GM21723 (cell line): ENCODE data around the gene SMCO2.
"Not testable (repeated sequence)": the region's sequence is repeated elsewhere in the genome, so short reads cannot be mapped to it uniquely, and the experiment has no call there.

Experiments used
- ATAC-seq: cut with Tn5 transposase; IDR thresholded peaks from one replicate; pipeline ENCODE4 v1.9.1; 2021; ENCODE audit warnings: mild to moderate bottlenecking, moderate library complexity; ENCODE audit not compliant: unreplicated experiment

Gene SMCO2

DNA sequence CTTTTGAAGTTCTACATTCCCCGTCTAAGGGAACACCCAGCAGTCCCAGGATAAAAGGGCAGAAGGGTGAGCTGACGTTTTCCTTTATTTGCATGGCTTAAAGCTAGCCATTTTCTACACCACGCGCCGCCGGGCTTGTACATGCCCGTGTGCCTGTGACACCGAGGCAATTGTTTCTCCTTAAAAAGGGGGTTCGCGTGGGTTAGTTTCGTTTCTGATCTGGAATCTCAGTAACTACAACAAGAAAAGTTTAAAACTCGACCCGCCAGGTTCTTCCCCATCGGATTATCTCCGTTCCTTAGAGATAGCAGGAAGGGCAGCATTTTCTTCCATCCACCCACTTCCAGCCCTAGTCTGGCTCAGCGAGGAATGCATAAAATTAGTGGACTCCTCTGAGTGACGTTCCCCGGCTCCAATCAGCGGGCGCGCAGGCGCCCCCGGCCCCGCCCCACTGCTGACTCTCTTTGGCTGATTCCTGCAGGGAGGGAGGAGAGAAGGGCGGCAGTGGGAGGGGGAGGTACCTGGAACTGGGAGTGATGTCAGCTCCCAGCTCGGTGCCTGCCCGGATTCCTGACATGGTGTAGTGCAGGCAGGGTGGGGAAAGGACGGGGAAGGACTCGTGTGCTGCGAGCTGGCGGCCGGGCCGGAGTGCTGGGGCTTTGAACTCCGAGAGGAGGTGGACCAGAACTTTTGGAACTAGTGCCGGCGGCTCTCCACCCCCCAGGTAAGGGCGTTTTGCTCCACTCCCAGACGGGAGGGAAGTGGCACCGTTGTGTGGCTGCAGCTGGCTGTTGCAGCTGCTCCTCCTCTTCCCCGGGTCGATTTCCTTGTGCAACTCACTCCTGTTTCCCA, 77.3 kb downstream of the SMCO2 start, which contains the start of gene PPFIBP1:
Gene PPFIBP1 (plus strand): TSS at position 565 of the 852 bp plus-strand sequence. CDS start 109,191 bp downstream, outside the sequence.
- ATAC-seq, result peak; percentile 94

GRCh38 chr12:27524494-27524835, 77.9 kb downstream of the SMCO2 start:
- ATAC-seq, result peak; percentile 3

DNA sequence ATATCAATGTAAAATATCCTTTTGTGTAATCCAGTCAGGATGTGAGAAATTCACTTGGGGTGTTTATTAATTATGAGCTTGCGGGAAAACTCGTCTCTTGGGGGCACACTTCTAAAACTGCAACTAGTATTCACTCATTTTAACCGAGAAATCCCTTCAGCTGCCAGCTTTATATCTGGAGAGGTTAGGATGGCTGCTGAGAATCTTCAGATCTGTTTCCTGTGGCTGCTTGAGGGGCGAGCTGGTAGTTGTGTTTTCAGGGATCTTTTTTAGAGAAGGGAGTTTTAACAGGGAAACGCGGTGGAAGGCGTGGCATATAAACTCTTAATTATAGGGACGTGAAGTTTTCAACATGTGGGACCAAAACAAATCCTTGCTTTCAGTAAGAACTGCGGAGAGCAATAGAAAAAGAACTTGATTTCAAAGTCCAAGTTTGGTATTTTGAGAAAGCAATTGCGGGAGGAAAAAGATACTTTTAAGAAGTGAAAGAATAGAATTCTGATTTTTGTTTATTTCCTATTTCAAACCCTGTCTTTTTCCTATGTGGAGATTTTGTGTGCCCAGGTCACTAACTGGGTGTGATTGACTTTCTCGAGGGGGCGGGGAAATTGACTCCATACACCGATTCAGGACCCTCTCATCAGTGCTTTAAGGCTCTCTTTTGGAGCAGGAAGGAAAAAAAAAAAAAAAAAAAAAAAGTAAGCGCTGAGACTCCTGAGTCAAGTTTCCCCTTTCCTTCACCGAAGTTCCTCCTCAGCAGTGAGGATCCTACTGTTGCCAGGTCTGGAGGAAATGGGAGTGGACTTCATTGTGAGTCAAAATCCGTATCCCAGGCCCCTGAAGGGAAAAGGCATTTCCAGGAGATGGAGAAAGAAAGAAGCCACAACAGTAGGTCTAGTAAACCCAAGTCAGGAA, 78.6 kb downstream of the SMCO2 start:
- no peak for ATAC-seq

- ATAC-seq, result no peak
Measured at GRCh38 chr12:27527512-27527911, 81.0 kb downstream of the SMCO2 start.

- no peak for ATAC-seq
Measured at GRCh38 chr12:27528788-27529187, 82.3 kb downstream of the SMCO2 start.

GRCh38 chr12:27530157-27530922, 83.8 kb downstream of the SMCO2 start:
- ATAC-seq, result no peak

DNA sequence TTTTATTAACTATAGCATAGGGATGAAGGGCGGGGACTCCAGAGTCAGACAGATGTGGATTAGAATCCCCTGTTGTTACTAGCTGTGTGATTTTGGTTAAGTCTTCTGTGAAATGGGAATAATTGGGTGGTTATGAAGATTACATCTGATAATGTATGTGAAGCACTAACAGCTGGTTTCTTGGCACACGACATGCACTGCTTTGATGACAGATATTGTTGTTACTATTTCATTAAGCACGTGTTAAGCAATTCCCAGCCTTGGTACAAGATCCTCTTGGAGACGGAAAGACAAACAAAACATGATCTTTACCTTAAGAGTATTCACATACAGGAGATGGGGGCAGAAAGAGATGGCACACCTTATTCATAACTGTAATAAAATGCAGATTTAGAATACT, 85.4 kb downstream of the SMCO2 start:
- no peak for ATAC-seq

GRCh38 chr12:27534060-27534764, 87.7 kb downstream of the SMCO2 start:
- ATAC-seq, result peak; percentile 54

DNA sequence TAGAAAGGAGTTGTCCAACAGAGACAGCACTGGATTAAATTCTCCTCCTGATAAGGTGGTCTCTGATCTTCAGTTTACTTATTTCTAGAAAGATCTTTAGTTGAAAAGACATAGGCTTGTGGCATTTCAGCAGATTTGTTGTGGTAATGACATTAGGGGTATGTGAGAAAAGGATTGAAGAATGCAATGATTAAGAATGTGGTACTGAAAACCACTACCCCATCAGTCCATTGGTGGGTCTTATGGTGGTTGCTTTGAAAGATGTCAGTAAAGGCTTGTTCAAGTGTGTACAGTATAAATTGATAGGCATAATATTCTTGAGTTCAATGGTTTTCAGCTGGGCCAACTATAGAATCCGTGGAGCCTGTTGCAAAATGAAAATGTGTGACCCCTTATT, 88.2 kb downstream of the SMCO2 start:
- no peak for ATAC-seq

DNA sequence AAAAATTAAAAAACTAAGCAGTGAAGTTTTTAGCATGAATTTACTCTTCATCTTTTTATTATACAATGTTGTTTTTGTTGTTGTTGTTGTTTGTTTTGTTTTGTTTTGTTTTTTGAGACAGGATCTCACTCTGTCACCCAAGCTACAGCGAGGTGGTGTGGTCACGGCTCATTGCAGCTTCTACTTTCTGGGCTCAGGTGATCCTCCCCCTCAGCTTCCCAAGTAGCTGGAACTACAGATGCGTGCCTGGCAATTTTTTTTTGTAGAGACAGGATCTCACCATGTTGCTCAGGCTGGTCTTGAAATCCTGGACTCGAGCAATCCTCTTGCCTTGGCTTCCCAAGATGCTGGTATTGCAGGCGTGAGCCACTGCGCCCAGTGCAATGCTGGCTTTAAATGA, 88.8 kb downstream of the SMCO2 start:
- peak; percentile 49 for ATAC-seq

DNA sequence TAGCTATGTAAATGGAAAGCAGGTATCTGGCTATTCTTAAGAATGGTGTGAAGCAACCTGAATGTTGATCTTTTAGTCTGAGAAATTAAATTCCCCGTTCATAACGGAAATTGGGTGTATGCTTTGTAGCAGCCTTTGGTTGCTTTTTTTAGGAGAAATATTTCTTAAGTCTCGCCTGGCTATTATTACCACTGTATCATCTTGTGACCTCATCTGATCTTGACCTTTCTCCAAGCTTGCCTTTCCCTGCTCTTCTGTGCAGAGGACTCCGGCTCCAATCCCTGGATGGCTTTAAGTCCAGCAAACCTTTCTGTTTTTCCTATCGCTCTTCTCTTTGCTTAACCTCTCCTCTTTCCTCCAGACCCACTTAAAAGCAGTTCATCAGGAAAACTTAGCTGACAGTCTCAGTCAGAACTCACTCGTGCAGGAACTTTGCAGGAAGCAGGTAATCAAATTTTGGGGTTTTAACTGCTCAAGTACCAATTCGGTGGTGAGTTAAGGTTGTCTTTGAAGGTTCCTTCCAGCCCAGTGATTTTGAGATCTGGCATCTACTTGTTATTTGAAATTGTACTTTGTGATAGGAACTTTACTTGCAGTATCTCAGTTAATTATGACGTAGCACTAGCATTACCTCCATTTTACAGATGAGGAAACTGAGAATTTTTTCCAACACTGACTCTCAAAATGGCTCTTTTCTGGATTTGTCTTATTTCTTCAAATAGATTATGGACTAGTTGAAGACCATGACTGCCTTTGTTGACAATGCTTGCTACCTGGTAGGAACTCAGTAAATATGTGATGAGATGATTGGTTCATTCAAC, 91.5 kb downstream of the SMCO2 start:
- ATAC-seq, result no peak

GRCh38 chr12:27539191-27539631, 92.7 kb downstream of the SMCO2 start:
- ATAC-seq, result no peak

GRCh38 chr12:27541031-27541719, 94.6 kb downstream of the SMCO2 start:
- ATAC-seq, result no peak

DNA sequence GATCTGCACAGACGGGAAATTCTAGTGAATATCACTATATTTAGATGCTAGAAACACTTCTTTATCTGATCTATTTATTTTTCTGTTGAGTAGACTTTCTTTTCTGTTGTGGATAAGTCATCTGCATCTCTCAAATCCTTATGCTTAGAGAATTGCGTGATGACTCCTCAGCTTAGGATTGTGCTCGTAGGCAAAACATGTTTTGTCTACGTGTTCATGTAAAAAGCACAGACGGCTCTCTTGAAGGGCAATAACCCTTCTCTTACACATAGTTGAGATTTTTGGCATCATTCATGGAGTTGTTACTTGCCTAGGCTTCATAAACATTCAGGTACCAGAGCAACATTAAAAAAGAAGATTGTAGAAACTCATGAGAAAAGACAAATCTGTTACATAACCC, 96.1 kb downstream of the SMCO2 start:
- ATAC-seq, result no peak

DNA sequence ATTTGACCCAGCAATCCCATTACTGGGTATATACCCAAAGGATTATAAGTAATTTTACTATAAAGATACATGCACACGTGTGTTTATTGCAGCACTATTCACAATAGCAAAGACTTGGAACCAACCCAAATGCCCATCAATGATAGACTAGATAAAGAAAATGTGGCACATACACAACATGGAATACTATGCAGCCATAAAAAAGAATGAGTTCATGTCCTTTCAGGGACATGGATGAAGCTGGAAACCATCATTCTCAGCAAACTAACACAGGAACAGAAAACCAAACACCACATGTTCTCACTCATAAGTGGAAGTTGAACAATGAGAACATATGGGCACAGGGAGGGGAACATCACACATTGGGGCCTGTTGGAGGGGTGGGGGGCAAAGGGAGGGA, 98.3 kb downstream of the SMCO2 start:
- not testable (repeated sequence) for ATAC-seq

GRCh38 chr12:27545665-27546064, 99.1 kb downstream of the SMCO2 start:
- no peak for ATAC-seq

- no peak for ATAC-seq
Measured at GRCh38 chr12:27547592-27547991, 101.1 kb downstream of the SMCO2 start.

DNA sequence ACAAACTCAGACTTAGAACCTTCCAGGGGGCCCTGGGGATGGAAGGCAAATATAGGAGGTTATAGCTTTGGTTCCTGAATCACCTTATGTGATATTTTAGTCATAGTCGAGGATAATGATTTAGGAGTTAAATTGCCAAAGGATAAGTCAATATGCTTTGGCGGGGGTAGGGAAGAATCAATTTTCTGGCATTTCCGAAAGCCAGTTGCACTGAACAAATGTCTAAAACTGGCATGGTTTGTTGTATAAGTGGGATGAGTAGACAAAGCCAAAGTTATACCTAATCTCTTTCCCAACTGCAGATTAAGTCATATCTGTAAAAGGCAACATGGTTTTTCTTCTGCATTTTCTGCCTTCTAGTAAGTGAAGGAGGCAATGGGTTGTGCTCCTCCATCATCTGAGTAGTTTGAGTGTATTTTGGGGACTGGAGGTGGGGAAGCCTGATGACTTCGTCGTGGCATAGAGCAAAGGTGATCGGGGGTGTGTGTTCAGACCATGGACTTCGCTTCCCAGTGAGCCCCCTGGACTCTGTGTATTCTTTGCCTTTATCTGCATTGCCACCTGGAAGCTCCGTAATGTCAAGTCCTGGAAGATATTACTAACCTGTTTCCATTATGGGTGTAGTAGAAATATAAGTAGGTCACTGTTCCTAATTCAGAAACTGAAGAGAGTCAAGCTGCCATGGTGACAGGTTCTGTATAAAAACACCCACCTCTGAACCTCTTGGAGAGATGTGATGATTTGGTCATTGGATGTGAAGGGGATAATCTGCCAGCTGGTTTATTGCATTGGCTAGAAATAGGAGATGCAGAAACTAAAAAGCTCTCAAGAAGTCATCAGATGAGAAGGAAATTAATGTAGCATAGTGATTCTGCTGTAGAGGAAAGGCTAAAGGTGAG, 102.0 kb downstream of the SMCO2 start:
- ATAC-seq, result no peak
